IMR-90 (cell line): ENCODE measurements around the gene BNIP3. TPM values are rescaled to one million over a fixed set of nuclear protein-coding genes. Genes with fewer than 3 reads are reported as not detected.

Experiments used
- ATAC-seq: fragments of 200-7000 bp; cut with Tn5 transposase; 2 replicates; pipeline ENCODE4 v1.9.1; 2020; ENCODE audit warnings: low read depth, mild to moderate bottlenecking, moderate library complexity
- BruUV-seq: library from RNA; stranded (reverse); fragments of 400-500 nt; replicated peaks from 2 replicates; lab custom pipeline; 2021; lab: Mats Ljungman, UMichigan
- CTCF ChIA-PET: fragments of 300-600 bp; formaldehyde crosslinking; extraction: SDS; loops from one replicate; lab custom pipeline; 2021; ENCODE audit warnings: antibody characterized with exemption; lab: Yijun Ruan, JAX
- POLR2A ChIA-PET: fragments of 300-600 bp; sonication (Branson Sonifier 250); formaldehyde crosslinking; loops from one replicate; lab custom pipeline; 2022; ENCODE audit warnings: antibody characterized with exemption; ENCODE audit not compliant: unreplicated experiment; lab: Charles Lee
- DNase-seq: peaks from one replicate; pipeline ENCODE4 v3.0.0; 2013
- H2AFZ ChIP-seq: replicated peaks from 2 replicates; pipeline ENCODE3; 2013; ENCODE audit warnings: low read length, mild to moderate bottlenecking; ENCODE audit not compliant: poor library complexity
- H2AK5ac ChIP-seq: 2 replicates; pipeline ENCODE4 v1.6.1; 2013; ENCODE audit warnings: low read depth, low read length, inconsistent platforms
- H2AK9ac ChIP-seq: replicated peaks from 2 replicates; pipeline ENCODE3; 2013; ENCODE audit warnings: mild to moderate bottlenecking, low read depth, low read length, moderate library complexity; ENCODE audit not compliant: poor library complexity
- H2BK120ac ChIP-seq: 2 replicates; pipeline ENCODE4 v1.6.1; 2013; ENCODE audit warnings: low read depth, low read length, inconsistent platforms
- H2BK15ac ChIP-seq: 3 replicates; pipeline ENCODE4 v1.6.1; 2013; ENCODE audit warnings: low read depth, low read length, inconsistent platforms
- H2BK20ac ChIP-seq: 2 replicates; pipeline ENCODE4 v1.6.1; 2013; ENCODE audit warnings: low read depth, mild to moderate bottlenecking, inconsistent platforms, low read length, moderate library complexity
- H2BK5ac ChIP-seq: 2 replicates; pipeline ENCODE4 v1.6.1; 2013; ENCODE audit warnings: mild to moderate bottlenecking, low read depth, low read length, inconsistent platforms; ENCODE audit not compliant: poor library complexity, severe bottlenecking
- H3K14ac ChIP-seq: replicated peaks from 2 replicates; pipeline ENCODE4 v1.6.1; 2013; ENCODE audit warnings: low read depth, low read length, inconsistent platforms
- H3K18ac ChIP-seq: 2 replicates; pipeline ENCODE4 v1.6.1; 2013; ENCODE audit warnings: low read depth, low read length, control low read depth
- H3K23ac ChIP-seq: 2 replicates; pipeline ENCODE4 v1.6.1; 2013; ENCODE audit warnings: low read depth, low read length, inconsistent platforms
- H3K27ac ChIP-seq: 2 replicates; pipeline ENCODE4 v1.5.1; 2013; ENCODE audit warnings: mild to moderate bottlenecking, control low read depth, low read length; ENCODE audit not compliant: insufficient read depth
- H3K27me3 ChIP-seq: 2 replicates; pipeline ENCODE4 v1.6.1; 2013; ENCODE audit warnings: low read length; ENCODE audit not compliant: control insufficient read depth, insufficient read depth
- H3K36me3 ChIP-seq: 2 replicates; pipeline ENCODE4 v1.6.1; 2013; ENCODE audit warnings: low read length, mixed read lengths; ENCODE audit not compliant: control insufficient read depth, insufficient read depth
- H3K4ac ChIP-seq: 2 replicates; pipeline ENCODE4 v1.6.1; 2013; ENCODE audit warnings: low read depth, low read length, inconsistent platforms
- H3K4me1 ChIP-seq: 2 replicates; pipeline ENCODE4 v1.6.1; 2013; ENCODE audit warnings: low read length, mixed read lengths; ENCODE audit not compliant: control insufficient read depth, insufficient read depth
- H3K4me2 ChIP-seq: 2 replicates; pipeline ENCODE4 v1.6.1; 2013; ENCODE audit warnings: low read depth, mild to moderate bottlenecking, control low read depth, low read length, moderate library complexity
- H3K4me3 ChIP-seq: 2 replicates; pipeline ENCODE4 v1.5.1; 2013; ENCODE audit warnings: low read depth, mild to moderate bottlenecking, control low read depth, low read length, moderate library complexity; ENCODE audit not compliant: insufficient read depth
- H3K56ac ChIP-seq: 2 replicates; pipeline ENCODE4 v1.6.1; 2013; ENCODE audit warnings: low read length, inconsistent platforms; ENCODE audit not compliant: insufficient read depth; ENCODE audit errors: extremely low read depth
- H3K79me1 ChIP-seq, 2 experiments: 2 replicates each; pipeline ENCODE4 v1.6.1; 2013; ENCODE audit warnings: low read length in 2 of 2, inconsistent platforms in 1 of 2, low read depth in 1 of 2
- H3K9ac ChIP-seq: 2 replicates; pipeline ENCODE4 v1.6.1; 2013; ENCODE audit warnings: low read depth, low read length, control low read depth
- H3K9me1 ChIP-seq: 2 replicates; pipeline ENCODE4 v1.6.1; 2013; ENCODE audit warnings: low read length, inconsistent platforms; ENCODE audit not compliant: insufficient read depth
- H3K9me3 ChIP-seq: 2 replicates; pipeline ENCODE4 v1.6.1; 2013; ENCODE audit warnings: low read length; ENCODE audit not compliant: control insufficient read depth, insufficient read depth
- H4K20me1 ChIP-seq: 2 replicates; pipeline ENCODE4 v1.6.1; 2013; ENCODE audit warnings: low read length, inconsistent platforms; ENCODE audit not compliant: insufficient read depth
- H4K5ac ChIP-seq: 2 replicates; pipeline ENCODE4 v1.6.1; 2013; ENCODE audit warnings: mild to moderate bottlenecking, low read depth, low read length, control low read depth
- H4K8ac ChIP-seq, 2 experiments: 2 replicates each; pipeline ENCODE4 v1.6.1; 2013; ENCODE audit warnings: low read depth in 2 of 2, low read length in 2 of 2, control low read depth in 1 of 2, inconsistent platforms in 1 of 2
- H4K91ac ChIP-seq: 2 replicates; pipeline ENCODE4 v1.6.1; 2013; ENCODE audit warnings: low read depth, low read length, inconsistent platforms; ENCODE audit not compliant: insufficient read depth
- MAZ ChIP-seq: IDR thresholded peaks from 2 replicates; pipeline ENCODE4 v1.6.1; 2012; ENCODE audit warnings: low read depth, mild to moderate bottlenecking, low read length, improper control_type of control experiment, moderate library complexity, borderline replicate concordance
- POLR2A ChIP-seq: IDR thresholded peaks from 2 replicates; pipeline ENCODE4 v1.6.1; 2012; ENCODE audit warnings: mild to moderate bottlenecking, low read depth, low read length
- RAD21 ChIP-seq: IDR thresholded peaks from 2 replicates; pipeline ENCODE4 v1.6.1; 2012; ENCODE audit warnings: low read length, improper control_type of control experiment
- RCOR1 ChIP-seq: IDR thresholded peaks from 2 replicates; pipeline ENCODE4 v1.6.1; 2012; ENCODE audit warnings: mild to moderate bottlenecking, low read length, improper control_type of control experiment; ENCODE audit not compliant: insufficient replicate concordance
- SMC3 ChIP-seq: fragments of 150-350 bp; IDR thresholded peaks from 2 replicates; pipeline ENCODE4 v1.6.1; 2016; ENCODE audit warnings: low read depth, mild to moderate bottlenecking, antibody characterized with exemption, low read length, moderate library complexity
- WGBS, 2 experiments: methylation state at CpG; one replicate each; pipeline versions ENCODE4 v1.1.5 to v1.1.7; 2013; ENCODE audit warnings: missing lambda C conversion rate in 2 of 2; ENCODE audit not compliant: insufficient read length in 1 of 2; ENCODE audit errors: extremely low coverage in 2 of 2; 5-methylcytosine and 5-hydroxymethylcytosine counted together
- dilution Hi-C: fragments of 300-500 bp; cut with HindIII; formaldehyde crosslinking; loops from one replicate; pipeline ENCODE4 v1.14.3; 2018; ENCODE audit warnings: low sequenced_read_pairs; ENCODE audit not compliant: unreplicated experiment
- in situ Hi-C: fragments of 300-500 bp; cut with MboI; formaldehyde crosslinking; loops from 3 replicates; pipeline ENCODE4 v1.14.3; 2019; ENCODE audit warnings: low sequenced_read_pairs, inconsistent platforms, mixed read lengths
- intact Hi-C: fragments of 100-400 bp; cut with micrococcal nuclease; formaldehyde crosslinking; loops from 2 replicates; pipeline ENCODE4 v1.10.0; 2022
- polyA plus RNA-seq, 3 experiments: library from polyadenylated mRNA; depleted of rRNA; stranded (reverse); fragments of >200 nt; gene quantifications; 2 replicates each; pipeline ENCODE4 v1.2.3, GENCODE V29; 2012; ENCODE audit warnings: low replicate concordance in 1 of 3
- total RNA-seq: library from RNA; depleted of rRNA; stranded (reverse); fragments of >200 nt; gene quantifications from 2 replicates; pipeline ENCODE4 v1.2.3, GENCODE V29; 2012
- TF ChIP-seq, protein P1 (sequence below): fragments of 150-350 bp; IDR thresholded peaks from 2 replicates; pipeline ENCODE4 v1.6.1; 2016; ENCODE audit warnings: low read depth, mild to moderate bottlenecking, low read length, moderate library complexity, borderline replicate concordance
- TF ChIP-seq, protein P2 (sequence below): fragments of 150-350 bp; IDR thresholded peaks from 2 replicates; pipeline ENCODE4 v1.6.1; 2017; ENCODE audit warnings: mild to moderate bottlenecking, antibody characterized with exemption, low read length, low read depth

The BNIP3 gene
- total and polyA plus RNA-seq, 2 of the 4 experiments (the other 2 are of a cell fraction): 134 to 211 TPM

DNA sequence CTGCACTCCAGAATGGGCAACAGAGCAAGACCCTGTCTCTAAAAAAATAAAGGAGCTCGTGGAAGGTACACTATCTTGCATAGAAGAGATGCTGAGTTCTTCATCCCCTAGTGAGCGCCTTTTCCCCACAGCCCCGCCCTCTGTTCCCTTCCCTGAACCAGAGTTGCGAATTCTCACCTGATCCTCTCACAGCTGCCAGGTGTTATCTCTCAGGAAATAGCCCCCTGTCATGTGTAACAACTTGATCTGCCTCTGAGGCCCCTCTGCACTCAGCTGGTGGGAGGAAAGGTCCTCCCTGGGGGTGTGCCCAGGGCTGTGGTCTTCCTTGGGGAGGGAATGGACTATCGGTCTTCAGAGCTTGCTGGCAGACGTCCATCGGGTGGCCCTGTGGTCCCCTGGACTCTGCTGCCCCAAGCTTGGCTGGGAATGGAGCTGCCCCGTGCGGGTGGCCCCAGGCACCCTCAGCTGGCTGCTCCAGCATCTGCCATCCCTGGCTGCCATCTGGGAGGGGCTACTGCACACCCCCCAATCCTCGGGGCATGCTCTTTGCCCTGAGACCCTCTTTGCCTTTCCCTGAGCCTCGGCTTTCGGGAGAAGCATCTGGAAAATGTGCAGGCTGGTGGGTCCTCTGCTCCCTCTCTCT is 21.7 kb upstream of the BNIP3 start:
- H4K5ac ChIP-seq: no peak overlapping the region
- WGBS, 2 experiments: 40% methylated on average over 2 of the region's 12 CpGs; no CpG with 5 or more reads in 1 of the 2 experiments
- H2AK9ac ChIP-seq: no peak overlapping the region
- H3K9me3 ChIP-seq: peaks cover 9% of the 10 kb centered on the region
- no TSS peak for BruUV-seq
- H2BK15ac ChIP-seq: no peak overlapping the region
- intact Hi-C loops: no loop called here
- in situ Hi-C loops: loop anchor here (25.0 kb wide), 1 partner anchor 1816 kb away; no protein-coding TSS in a partner anchor
- H3K4me3 ChIP-seq: no peak overlapping the region
- no peak overlapping the region for H3K23ac ChIP-seq
- H4K91ac ChIP-seq: no peak overlapping the region
- ATAC-seq: no peak
- dilution Hi-C loops: no loop called here
- TF ChIP-seq SMC3 (no peak), MAZ (no peak), RAD21 (no peak), POLR2A (no peak), RCOR1 (no peak)
- TF ChIP-seq, protein P1, sequence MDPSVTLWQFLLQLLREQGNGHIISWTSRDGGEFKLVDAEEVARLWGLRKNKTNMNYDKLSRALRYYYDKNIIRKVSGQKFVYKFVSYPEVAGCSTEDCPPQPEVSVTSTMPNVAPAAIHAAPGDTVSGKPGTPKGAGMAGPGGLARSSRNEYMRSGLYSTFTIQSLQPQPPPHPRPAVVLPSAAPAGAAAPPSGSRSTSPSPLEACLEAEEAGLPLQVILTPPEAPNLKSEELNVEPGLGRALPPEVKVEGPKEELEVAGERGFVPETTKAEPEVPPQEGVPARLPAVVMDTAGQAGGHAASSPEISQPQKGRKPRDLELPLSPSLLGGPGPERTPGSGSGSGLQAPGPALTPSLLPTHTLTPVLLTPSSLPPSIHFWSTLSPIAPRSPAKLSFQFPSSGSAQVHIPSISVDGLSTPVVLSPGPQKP: no peak
- TF ChIP-seq, protein P2, sequence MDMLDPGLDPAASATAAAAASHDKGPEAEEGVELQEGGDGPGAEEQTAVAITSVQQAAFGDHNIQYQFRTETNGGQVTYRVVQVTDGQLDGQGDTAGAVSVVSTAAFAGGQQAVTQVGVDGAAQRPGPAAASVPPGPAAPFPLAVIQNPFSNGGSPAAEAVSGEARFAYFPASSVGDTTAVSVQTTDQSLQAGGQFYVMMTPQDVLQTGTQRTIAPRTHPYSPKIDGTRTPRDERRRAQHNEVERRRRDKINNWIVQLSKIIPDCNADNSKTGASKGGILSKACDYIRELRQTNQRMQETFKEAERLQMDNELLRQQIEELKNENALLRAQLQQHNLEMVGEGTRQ: no peak
- DNase-seq: no peak
- no peak overlapping the region for H2AK5ac ChIP-seq
- no peak overlapping the region for H2AFZ ChIP-seq
- no peak overlapping the region for H3K9ac ChIP-seq
- no peak overlapping the region for H2BK120ac ChIP-seq
- H3K27ac ChIP-seq: no peak overlapping the region
- H3K56ac ChIP-seq: no peak overlapping the region
- H3K18ac ChIP-seq: no peak overlapping the region
- H3K14ac ChIP-seq: no peak overlapping the region
- H3K79me1 ChIP-seq: no peaks in the 10 kb centered on the region
- H2BK20ac ChIP-seq: no peak overlapping the region
- H3K4me2 ChIP-seq: no peak overlapping the region
- no peak overlapping the region for H4K8ac ChIP-seq
- H3K4me1 ChIP-seq: no peaks in the 10 kb centered on the region; the same call in 1 of the 2 replicates
- H3K9me1 ChIP-seq: peaks cover 3% of the 10 kb centered on the region; the same call in 1 of the 2 replicates
- H4K20me1 ChIP-seq: no peaks in the 10 kb centered on the region
- no peaks in the 10 kb centered on the region for H3K36me3 ChIP-seq
- CTCF ChIA-PET: no interaction called here
- no peak overlapping the region for H3K4ac ChIP-seq
- peaks cover 24% of the 10 kb centered on the region for H3K27me3 ChIP-seq
- H2BK5ac ChIP-seq: no peak overlapping the region
- POLR2A ChIA-PET: no interaction called here
